ENCODE results near the gene DNAJA4. TPM values are rescaled to one million over a fixed set of nuclear protein-coding genes. Genes with fewer than 3 reads are reported as not detected.

Gene DNAJA4
- total and polyA plus RNA-seq, 2 of the 8 experiments (the other 6 are each of a cell fraction or from before 2014, with no cell fraction given): 3.6 to 6.2 TPM

DNA sequence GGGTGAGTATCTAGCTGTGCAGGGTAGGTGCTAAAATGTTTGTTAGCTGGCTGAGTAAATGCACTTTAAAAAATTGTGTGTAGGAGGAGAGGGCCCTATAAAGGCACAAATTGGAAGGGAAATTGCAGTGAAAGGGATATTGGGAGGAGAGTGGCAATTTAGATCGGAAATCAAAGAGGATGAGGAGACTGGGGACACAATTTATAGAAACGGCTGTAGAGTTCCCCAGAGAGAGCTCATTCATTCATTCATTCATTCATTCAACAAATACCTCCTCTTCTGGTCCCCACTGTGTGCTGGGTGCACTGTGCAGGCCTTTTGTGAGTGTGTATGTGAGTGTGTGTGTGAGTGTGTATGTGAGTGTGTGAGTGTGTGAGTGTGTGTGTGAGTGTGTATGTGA, 2.4 kb downstream of the DNAJA4 start:
- H4K91ac ChIP-seq (replicated peaks; ENCODE audit: insufficient read length, low read length): no peak overlapping the region
- no peaks in the 10 kb centered on the region for H3K79me1 ChIP-seq (ENCODE audit: low read depth, low read length)
- DNase-seq (ENCODE audit: low read depth in 1 of 2, low spot score in 2 of 2): no peak
- H2BK120ac ChIP-seq (replicated peaks; ENCODE audit: low read depth, low read length): no peak overlapping the region
- H3K79me2 ChIP-seq (ENCODE audit: control insufficient read depth in 1 of 2, insufficient read depth in 2 of 2, low read length in 2 of 2): no peaks in the 10 kb centered on the region
- ChIA-PET CTCF (ENCODE audit: partially characterized antibody) (interaction anchor here (1.7 to 2.5 kb wide), 3 partner anchors 12 to 89 kb away, joined by 4 to 11 read pairs (median 10); no protein-coding TSS in a partner anchor), POLR2A (ENCODE audit: partially characterized antibody) (interaction anchor here (0.7 to 1.4 kb wide), 2 partner anchors 12 to 14 kb away, joined by 3 to 5 read pairs; no protein-coding TSS in a partner anchor)
- H3K27ac ChIP-seq (ENCODE audit: low read depth, low read length): no peak overlapping the region
- no peak overlapping the region for H4K8ac ChIP-seq (ENCODE audit: extremely low read depth, insufficient read depth, low read length)
- H3K27me3 ChIP-seq (replicated peaks in 1 of 4; ENCODE audit: control insufficient read depth in 3 of 4, extremely low read depth in 1 of 4, insufficient read depth in 3 of 4, low read length in 3 of 4): peaks cover 0 to 19% (median 10%) of the 10 kb centered on the region in 4 experiments; a peak in 4 of 7 replicates
- H3K9me3 ChIP-seq (ENCODE audit: insufficient read depth in 2 of 2, low read depth in 1 of 2, low read length in 1 of 2): no peaks in the 10 kb centered on the region
- no peaks in the 10 kb centered on the region for H3K36me3 ChIP-seq (ENCODE audit: control insufficient read depth in 2 of 4, insufficient read depth in 4 of 4, low read length in 3 of 4)
- no peak for FAIRE-seq
- no peak overlapping the region for H3K14ac ChIP-seq (ENCODE audit: insufficient read length)
- no peaks in the 10 kb centered on the region for H4K20me1 ChIP-seq (replicated peaks in 1 of 2; ENCODE audit: control insufficient read depth in 1 of 2, insufficient read depth in 2 of 2, low read length in 2 of 2)
- no peak overlapping the region for H3K4me2 ChIP-seq (ENCODE audit: insufficient read depth in 1 of 2, low read depth in 2 of 2, low read length in 2 of 2)
- 74% methylated on average over 2 of the region's 2 CpGs; no CpG with 5 or more reads in 1 of the 2 experiments for WGBS, 2 experiments (ENCODE audit: extremely low coverage in 1 of 2, insufficient coverage in 1 of 2, insufficient read length in 1 of 2, insufficient replicate concordance in 2 of 2, low coverage in 1 of 2, low lambda C conversion rate in 2 of 2, missing lambda C conversion rate in 1 of 2)
- no peak overlapping the region for H2AFZ ChIP-seq (ENCODE audit: low read length)
- no peak overlapping the region for H2BK20ac ChIP-seq (ENCODE audit: low read length)
- H3K23me2 ChIP-seq (ENCODE audit: low read depth, low read length): no peaks in the 10 kb centered on the region; the same call in 1 of the 2 replicates
- H3K18ac ChIP-seq (ENCODE audit: extremely low read depth, low read length): no peak overlapping the region
- no peak overlapping the region for H3K56ac ChIP-seq (replicated peaks; ENCODE audit: insufficient read length, low read depth, low read length)
- no peak overlapping the region for H2BK5ac ChIP-seq (ENCODE audit: low read depth, low read length)
- no peak overlapping the region for H2AK5ac ChIP-seq (ENCODE audit: low read depth, low read length)
- no peak overlapping the region for H2BK15ac ChIP-seq (ENCODE audit: low read length)
- H3K4me1 ChIP-seq (replicated peaks in 1 of 4; ENCODE audit: control insufficient read depth in 3 of 4, insufficient read depth in 4 of 4, low read length in 3 of 4): 0 out of 7 replicates have a peak, but pooled peaks cover 0 to 3% (median 0%) of the 10 kb centered on the region in 4 experiments
- no peak overlapping the region for H3K23ac ChIP-seq (ENCODE audit: insufficient read length)
- H3K9ac ChIP-seq (replicated peaks in 1 of 4; ENCODE audit: extremely low read depth in 1 of 4, low read depth in 3 of 4, low read length in 3 of 4): no peak overlapping the region
- H4K5ac ChIP-seq (ENCODE audit: insufficient read length, low read depth, low read length): no peak overlapping the region
- H3K4ac ChIP-seq (replicated peaks; ENCODE audit: insufficient read length, low read depth, low read length): no peak overlapping the region
- H2BK12ac ChIP-seq (ENCODE audit: low read depth, low read length): no peak overlapping the region
- H3K4me3 ChIP-seq (ENCODE audit: extremely low read depth in 1 of 4, insufficient read depth in 2 of 4, low read depth in 3 of 4, low read length in 4 of 4): no peak overlapping the region
- TF ChIP-seq CEBPB (IDR thresholded peaks at IDR 0.05; ENCODE audit: low read depth, low read length) (no peak), HDAC2 (IDR thresholded peaks at IDR 0.05; ENCODE audit: borderline replicate concordance in 1 of 2, low read depth in 2 of 2, low read length in 2 of 2) (no peak), CHD2 (IDR thresholded peaks at IDR 0.05; ENCODE audit: low read length) (no peak), PHF8 (conservative IDR thresholded peaks at IDR 0.05; ENCODE audit: low read depth, low read length) (no peak), SIN3A (conservative IDR thresholded peaks at IDR 0.05 in 1 of 2, IDR thresholded peaks at IDR 0.05 in 1 of 2; ENCODE audit: low read depth in 1 of 2, low read length in 2 of 2) (no peak), SP1 (IDR thresholded peaks at IDR 0.05; ENCODE audit: low read depth, low read length) (no peak), SAP30 (IDR thresholded peaks at IDR 0.05; ENCODE audit: insufficient read depth, insufficient replicate concordance, low read length) (no peak), TAF7 (optimal IDR thresholded peaks at IDR 0.05; ENCODE audit: borderline replicate concordance, low read depth, low read length) (no peak), JUND (IDR thresholded peaks at IDR 0.05; ENCODE audit: low read length) (no peak), KDM1A (IDR thresholded peaks at IDR 0.05; ENCODE audit: borderline replicate concordance, low read length) (no peak), CTCF (IDR thresholded peaks at IDR 0.05; ENCODE audit: control extremely low read depth in 1 of 3, insufficient read depth in 1 of 3, low read depth in 1 of 3, low read length in 3 of 3) (no peak)
